ENCODE data around the gene SOX5.
"Not testable (repeated sequence)": the region's sequence is repeated elsewhere in the genome, so short reads cannot be mapped to it uniquely, and the experiment has no call there.

Gene SOX5

DNA sequence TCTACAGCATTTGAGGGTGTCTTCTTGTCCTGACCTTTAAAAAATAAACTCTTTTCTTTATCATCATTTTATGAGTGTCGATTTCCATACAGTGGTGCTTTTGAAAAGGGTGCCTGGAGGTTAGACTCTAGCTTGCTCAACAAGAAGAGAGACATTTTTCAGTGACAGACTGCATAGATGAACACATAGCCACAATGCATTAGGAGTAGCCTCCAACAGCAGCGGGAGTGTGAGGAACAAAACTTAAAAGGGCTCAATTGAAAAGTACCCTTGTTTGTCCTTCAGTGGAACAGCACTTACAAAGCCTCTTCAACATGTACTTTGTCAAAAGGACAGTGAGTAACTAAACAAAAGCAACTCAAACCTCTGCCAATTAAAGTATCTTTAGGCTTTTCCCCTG is 119.3 kb downstream of the SOX5 start:
- DNase-seq, result no peak

GRCh38 chr12:23827353-23827752 is 122.1 kb downstream of the SOX5 start:
- DNase-seq, result no peak

DNA sequence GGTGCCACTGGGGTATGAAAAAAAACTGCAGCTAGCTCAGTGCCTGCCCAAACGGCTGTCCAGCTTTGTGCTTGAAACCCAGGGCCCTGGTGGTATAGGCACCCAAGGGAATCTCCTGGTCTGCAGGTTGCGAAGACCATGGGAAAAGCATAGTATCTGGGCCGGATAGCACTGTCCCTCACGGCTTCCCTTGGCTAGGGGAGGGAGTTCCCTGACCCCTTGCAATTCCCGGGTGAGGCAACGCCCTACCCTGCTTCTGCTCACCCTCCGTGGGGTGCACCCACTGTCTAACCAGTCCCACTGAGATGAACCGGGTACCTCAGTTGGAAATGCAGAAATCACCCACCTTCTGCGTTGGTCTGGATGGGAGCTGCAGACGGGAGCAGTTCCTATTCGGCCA is 124.3 kb downstream of the SOX5 start:
- not testable (repeated sequence) for DNase-seq

- no peak for DNase-seq
Observed at GRCh38 chr12:23824358-23824757, 125.1 kb downstream of the SOX5 start.

DNA sequence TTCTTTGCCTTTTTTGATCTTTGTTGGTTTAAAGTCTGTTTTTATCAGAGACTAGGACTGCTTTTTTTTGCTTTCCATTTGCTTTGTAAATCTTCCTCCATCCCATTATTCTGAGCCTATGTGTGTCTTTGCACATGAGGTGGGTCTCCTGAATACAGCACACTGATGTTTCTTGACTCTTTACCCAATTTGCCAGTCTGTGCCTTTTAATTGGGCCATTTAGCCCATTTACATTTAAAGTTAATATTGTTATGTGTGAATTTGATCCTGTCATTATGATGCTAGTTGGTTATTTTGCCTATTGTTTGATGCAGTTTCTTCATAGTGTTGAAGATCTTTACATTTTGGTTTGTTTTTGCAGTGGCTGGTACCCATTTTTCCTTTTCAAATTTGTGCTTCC is 126.6 kb downstream of the SOX5 start:
- DNase-seq, result not testable (repeated sequence)

- no peak for DNase-seq
Observed at GRCh38 chr12:23817345-23817744, 132.1 kb downstream of the SOX5 start.

GRCh38 chr12:23816394-23816851 is 133.0 kb downstream of the SOX5 start:
- DNase-seq, result no peak

DNA sequence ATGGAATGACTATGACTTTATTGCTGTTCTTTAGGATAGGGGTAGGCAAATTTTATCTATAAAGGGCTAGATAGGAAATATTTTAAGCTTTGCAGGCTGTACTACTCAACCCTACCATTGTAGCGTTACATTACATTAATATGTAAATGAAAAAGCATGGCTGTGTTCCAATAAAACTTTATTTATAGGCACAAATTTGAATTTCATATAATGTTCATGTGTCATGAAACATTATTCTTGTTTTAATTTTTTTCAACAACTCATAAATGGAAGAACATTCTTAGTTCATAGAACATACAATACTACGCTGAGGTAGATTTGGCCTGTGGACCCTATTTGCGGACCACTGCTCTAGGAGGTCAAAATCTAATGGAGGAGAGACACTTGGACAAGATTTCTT is 133.7 kb downstream of the SOX5 start:
- no peak for DNase-seq

- DNase-seq, result no peak
Observed at GRCh38 chr12:23813206-23813605, 136.3 kb downstream of the SOX5 start.

DNA sequence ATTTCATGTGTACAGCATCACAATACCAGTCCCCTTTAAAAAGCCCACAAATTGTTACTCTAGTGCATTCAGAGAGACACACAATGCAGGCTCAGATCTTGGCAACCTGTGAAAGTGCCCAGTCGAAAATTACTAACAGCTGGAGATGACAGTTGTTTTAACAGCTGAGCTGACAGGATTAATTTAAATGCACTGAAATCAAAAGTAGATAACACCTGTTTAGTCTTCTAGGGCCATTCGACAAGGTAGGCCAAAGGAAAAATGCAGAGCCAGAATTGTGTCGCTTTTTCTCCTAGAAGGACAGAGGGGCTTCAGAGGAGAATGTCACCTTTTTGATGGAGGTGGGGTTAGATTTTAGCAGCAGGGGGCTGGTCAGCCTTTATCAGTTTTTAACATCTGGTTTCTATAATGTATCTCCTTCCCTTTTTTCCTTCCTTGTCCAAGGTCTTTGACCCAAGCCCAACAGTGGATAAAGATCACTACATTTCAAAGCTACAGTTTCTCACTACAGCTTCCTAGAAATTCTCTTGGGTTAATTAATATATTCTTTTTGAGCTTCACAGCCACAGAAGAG is 139.1 kb downstream of the SOX5 start:
- no peak for DNase-seq

GRCh38 chr12:23803540-23803939 is 145.9 kb downstream of the SOX5 start:
- DNase-seq, result no peak

DNA sequence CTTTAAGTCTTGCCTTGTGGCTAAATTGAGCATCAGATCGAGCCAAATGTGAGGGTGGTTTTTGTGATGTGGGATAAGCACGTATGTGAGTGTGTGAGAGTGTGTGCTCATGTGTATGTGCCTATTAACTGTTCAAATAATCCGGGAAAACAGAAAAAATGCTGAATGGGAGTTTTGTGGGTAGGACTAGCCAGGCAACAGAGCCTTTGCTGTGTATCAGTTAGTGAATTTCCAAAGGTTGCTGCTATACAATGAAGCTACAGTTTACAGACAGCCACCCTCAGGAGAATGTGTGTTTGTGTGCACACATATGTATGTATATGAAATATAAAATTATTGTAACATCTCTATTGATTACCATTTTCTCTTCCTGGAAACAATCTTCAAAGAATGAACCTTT is 154.0 kb downstream of the SOX5 start:
- no peak for DNase-seq

DNA sequence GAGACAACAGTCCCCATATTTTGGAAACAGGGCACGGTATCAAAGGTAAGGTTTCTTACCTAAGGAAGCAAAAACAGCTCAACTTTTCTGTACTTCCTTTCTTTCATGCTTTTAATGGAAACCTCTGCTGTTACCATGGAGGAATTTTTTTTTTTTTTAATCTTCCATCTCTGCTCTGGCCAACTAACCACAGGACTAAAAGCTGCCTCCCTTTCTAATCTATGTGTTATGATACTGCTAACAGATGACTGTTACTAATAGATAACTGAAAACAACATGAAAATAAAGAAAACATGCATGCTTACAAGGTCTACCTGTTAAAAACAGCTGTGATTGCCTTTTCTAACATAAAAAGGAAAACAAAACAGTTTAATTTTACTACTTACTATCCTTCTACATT is 168.4 kb downstream of the SOX5 start:
- no peak for DNase-seq

DNA sequence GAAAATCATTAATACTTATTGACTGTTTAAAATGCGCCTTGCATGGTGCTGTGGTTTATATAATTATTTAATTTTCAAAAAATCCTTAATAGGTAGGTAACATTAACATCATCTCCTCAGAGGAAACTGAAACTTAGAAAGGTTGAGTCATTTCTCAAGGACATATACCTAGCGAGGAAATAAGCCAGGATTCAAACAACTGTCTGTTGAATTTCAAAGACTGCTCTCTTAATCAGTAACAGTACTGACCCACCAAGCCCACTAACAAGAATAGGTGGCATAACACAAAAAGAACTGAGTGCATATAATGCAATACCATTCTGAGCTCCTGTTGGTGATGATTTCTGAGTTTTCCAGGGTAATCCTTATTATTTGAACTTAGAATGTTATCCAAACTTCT is 174.3 kb downstream of the SOX5 start:
- no peak for DNase-seq

GRCh38 chr12:23771240-23771949 is 178.1 kb downstream of the SOX5 start:
- no peak for DNase-seq

DNA sequence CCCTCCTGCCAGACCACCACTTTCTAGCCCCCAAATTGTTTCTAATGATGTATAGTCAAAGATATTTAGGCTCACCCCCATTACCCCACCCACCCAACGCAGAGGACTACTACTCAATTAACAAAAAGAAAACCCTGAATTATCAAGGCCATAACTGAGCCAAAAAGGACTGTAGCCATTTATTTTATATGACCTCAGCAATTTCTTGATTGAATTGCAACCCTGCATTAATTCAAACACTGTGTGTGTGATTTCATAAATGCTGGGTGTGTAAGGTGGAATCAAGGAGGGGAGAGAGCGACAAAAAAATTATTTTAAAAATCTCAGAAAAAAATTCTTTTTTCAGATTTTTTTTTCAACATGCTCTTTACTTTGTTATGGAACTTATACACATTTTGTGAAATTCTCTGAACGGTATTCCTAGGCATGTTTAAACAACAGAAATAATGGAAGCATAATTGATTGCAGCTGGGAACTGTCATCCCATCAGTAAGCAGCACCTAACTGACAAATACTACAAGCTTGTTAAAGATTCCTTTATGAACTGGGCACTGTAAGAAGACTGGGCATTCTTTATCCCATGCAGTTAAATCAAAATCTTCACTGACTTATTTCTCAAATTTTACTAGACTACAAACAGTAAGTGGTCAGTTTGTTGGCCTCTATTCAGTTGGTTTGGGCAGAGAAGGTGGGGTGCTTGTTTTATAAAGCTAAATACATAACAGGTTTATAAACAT is 179.1 kb downstream of the SOX5 start:
- no peak for DNase-seq

GRCh38 chr12:23767834-23768233 is 181.6 kb downstream of the SOX5 start:
- DNase-seq, result no peak

DNA sequence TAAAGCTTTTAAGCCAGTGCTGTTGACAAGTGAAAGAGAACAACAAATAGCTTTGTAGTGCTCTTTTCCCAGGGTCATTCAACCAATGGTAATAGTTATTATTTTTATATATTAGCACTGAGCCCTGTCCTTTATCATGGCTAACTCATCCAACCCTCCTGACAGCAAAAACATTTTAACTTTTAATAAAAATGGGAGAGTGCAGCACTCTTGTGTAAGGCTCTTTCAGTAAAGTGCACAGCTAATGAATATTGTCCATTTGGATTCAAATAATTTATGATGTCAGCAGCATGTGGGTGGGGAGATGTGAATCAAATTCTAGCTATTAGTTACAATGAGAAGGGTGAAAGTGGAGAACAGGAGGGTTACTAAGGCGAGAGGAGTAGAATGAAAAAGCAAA is 185.7 kb downstream of the SOX5 start:
- no peak for DNase-seq

- DNase-seq, result no peak
Observed at GRCh38 chr12:23760495-23760894, 189.0 kb downstream of the SOX5 start.

DNA sequence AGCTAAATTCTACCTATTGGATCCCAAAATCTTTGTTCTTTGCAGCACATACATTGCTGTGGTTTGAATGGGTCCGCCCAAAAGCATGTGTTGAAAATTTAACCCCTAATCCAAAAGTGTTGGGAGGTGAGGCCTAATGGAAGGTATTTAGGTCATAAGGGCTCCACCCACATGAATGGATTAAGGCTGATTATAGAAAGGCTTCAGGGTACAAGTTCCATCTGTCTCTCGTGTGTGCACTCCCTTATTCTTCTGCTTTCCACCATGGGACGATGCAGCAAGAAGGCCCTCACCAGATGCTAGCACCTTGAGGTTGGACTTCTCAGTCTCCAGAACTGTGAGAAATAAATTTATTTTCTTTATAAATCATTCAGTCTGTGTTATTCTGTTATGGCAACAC is 190.9 kb downstream of the SOX5 start:
- DNase-seq, result no peak

DNA sequence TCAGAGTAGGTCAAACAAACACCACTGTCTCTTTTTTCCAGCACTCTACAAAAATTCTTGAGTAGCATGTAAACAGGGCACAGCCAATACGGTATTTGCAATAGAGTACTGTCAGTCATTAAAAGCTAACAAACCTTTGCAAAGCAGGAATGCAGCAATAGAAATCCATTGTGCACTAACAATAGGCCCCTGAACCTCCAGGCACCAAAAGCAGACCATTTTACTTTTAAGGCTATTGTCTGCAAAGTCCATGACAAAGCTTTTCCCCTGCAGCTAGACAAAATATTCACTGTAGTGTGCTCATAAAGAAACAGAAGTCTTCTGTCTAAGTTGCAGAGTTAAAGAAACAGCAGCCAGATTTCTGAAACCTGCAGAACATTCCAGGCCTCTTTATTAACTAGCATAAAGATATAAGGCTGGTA is 191.9 kb downstream of the SOX5 start:
- no peak for DNase-seq

DNA sequence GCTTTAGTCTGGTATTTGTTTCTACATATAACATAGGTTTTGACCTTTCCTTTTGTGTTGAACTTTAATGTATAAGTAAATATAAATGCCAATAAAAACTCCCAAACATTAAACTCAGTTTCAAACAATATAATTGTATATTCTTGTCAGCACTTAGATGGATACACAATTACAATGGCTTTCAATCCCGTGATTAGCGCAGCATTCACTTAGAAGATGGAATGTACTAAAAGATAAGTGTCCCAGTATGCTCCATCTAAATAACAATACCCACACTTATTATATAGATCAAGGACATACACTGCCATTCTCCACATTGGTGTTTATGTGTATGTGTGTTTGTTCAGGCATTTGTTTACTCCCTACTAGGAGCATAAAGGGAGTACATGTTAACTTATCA is 193.1 kb downstream of the SOX5 start:
- no peak for DNase-seq

GRCh38 chr12:23753628-23754365 is 195.7 kb downstream of the SOX5 start:
- DNase-seq, result no peak

DNA sequence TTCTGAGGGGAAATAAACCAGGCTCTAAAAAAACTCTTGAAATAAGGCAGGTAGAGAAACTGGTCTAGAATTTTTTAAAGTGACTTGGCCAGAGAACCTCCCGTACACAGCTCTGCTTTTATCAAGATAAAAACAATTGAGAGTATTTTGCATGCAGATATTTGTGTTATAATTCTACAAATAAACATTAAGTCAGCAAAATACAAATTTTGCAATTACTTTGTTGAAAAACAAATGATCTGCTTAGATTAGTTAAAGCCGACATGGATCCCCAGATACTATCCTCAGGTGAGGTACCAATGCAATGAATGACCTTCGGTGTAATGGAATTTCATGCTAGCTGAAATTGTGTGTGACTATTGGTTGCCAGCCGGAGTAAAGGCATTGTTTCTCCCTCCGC is 197.2 kb downstream of the SOX5 start:
- no peak for DNase-seq

Data from suppressor macrophage treated with lipopolysaccharide for 1 hour (primary cell).